Left renal pelvis (tissue), 4 donors: ENCODE results near the gene TRIM54. TPM values are rescaled to one million over a fixed set of nuclear protein-coding genes. Genes with fewer than 3 reads are reported as not detected.

ENCODE experiments used
- DNase-seq, 4 donors: peaks; one replicate each; pipeline ENCODE4 v3.0.0-alpha.2; 2013; ENCODE audit warnings: low read depth in 4 of 4, low spot score in 3 of 4
- polyA plus RNA-seq, 4 donors: library from polyadenylated mRNA; unstranded; fragments of 120-200 nt; gene quantifications; one replicate each; pipeline ENCODE4 v1.2.1, GENCODE V29; 2013; ENCODE audit not compliant: insufficient read length in 4 of 4

TRIM54 gene, protein sequence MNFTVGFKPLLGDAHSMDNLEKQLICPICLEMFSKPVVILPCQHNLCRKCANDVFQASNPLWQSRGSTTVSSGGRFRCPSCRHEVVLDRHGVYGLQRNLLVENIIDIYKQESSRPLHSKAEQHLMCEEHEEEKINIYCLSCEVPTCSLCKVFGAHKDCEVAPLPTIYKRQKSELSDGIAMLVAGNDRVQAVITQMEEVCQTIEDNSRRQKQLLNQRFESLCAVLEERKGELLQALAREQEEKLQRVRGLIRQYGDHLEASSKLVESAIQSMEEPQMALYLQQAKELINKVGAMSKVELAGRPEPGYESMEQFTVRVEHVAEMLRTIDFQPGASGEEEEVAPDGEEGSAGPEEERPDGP
- 1 to 10 TPM in 3 of 4 donors, under 1 TPM in 1; 0.07 to 6.4 (median 3.9) TPM for polyA plus RNA-seq

DNA sequence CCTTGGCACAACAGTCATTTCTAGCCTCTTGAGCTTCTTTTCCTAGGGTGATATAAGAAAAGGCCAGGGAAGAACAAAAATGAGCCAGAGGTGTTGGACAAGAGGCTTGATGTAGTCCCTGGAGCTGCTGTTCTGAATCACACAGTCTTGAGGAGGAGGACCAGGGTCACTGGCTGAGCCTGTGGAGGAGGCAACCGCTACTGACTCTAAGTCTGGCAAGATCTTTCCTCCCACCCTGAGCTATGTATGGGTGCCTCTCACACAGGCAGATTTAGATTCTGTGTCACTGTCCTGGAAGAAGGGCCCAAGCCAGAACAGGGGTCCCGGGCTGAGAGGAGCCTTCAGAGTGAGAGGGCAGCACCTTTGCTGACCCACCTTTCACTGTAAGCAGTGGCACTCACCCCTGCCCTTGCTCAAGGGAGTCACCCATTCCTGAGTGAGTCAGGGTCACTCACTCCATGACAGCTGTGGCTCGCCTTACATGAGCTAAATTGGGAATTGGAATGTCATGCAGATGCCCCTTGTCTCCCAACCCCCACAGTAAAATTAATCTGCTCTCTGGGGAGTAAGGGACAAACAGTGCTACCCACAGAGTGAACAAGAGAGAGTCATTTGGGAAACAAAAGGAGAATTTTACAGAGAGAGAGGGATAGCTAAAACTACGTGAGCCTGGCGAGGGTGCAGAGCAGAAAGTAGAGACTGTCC, at the start of gene TRIM54:
Gene TRIM54, plus strand, starts transcription at position 575 of the 705 bp plus-strand sequence. CDS start 303 bp downstream, outside the sequence.
- no peak for DNase-seq

- no peak for DNase-seq
Measured at GRCh38 chr2:27233341-27233740, 48.9 kb upstream of the TRIM54 start.

DNA sequence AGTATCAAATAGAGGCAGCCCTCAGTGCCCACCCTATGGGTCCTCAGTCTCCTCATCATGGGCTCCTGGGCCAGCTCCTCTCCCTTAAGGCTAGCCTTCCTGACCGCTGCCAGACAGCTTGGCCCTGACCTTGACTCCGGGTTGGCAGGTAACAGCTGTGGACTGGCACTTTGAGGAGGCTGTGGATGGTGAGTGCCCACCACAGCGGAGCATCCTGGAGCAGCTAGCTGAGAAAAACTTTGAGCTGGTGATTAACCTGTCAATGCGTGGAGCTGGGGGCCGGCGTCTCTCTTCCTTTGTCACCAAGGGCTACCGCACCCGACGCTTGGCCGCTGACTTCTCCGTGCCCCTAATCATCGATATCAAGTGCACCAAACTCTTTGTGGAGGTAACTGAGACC, 46.1 kb upstream of the TRIM54 start:
- DNase-seq, result no peak

DNA sequence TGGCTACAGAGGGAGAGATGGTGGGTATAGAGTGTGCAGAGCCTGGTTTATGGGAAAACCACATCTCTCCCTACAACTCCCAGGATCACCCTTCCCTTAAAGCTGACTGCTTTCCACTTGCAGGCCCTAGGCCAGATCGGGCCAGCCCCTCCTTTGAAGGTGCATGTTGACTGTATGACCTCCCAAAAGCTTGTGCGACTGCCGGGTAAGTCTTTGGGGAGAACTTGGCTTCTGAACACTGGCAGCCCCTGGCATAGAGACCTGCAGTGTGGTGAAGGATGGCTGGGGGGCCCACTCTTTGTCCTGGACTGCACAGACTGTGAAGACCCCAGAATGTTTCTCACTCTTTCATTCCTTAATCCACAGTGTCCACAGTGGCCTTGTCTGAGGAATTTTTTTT, 45.6 kb upstream of the TRIM54 start:
- no peak for DNase-seq

DNA sequence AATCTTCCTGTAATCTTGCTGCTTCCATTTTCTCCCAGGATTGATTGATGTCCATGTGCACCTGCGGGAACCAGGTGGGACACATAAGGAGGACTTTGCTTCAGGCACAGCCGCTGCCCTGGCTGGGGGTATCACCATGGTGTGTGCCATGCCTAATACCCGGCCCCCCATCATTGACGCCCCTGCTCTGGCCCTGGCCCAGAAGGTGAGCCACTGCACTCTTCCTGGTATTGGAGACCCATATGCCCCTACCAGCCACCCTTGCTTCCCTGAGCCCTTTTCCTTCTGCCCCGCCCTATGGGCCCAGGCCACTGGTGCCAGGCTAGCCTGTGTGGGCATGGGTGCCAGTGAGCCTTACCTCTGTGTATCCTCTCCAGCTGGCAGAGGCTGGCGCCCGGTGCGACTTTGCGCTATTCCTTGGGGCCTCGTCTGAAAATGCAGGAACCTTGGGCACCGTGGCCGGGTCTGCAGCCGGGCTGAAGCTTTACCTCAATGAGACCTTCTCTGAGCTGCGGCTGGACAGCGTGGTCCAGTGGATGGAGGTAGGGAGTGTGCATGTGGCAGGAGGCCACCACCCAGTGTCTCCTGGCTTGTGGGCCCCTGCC, 44.8 kb upstream of the TRIM54 start:
- no peak for DNase-seq

DNA sequence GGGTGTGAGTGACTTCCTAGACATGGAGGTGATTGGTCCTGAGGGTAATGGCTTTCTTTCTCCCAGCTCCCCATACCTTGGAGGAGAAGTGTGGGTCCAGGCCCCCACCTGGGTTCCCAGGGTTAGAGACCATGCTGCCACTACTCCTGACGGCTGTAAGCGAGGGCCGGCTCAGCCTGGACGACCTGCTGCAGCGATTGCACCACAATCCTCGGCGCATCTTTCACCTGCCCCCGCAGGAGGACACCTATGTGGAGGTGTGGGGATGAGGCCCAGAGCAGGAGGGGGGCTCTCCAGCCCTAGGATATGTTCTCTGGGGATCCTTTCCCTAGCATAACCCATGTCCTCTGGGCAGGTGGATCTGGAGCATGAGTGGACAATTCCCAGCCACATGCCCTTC, 43.3 kb upstream of the TRIM54 start:
- DNase-seq, result no peak

DNA sequence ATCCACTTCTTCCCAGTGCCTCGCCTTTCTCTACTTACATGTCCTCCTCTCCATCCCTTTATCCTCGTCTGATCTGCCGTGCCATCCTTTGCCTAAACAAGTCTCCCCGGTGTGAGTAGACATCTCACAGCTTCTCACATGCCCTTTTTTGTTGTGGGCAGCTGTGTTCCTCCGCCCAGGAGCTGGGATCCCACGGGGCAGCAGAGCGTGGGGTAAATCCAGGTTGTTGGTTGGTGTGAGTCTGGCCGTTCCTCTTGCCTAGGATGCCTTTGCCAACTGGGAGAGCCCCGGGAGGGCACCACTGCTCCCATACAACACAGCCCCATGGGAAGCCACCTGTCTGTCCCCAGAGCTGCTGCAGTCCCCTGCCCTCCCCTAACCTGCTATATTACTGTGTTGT, 41.8 kb upstream of the TRIM54 start:
- DNase-seq, result no peak

- no peak for DNase-seq
Measured at GRCh38 chr2:27241761-27242613, 40.2 kb upstream of the TRIM54 start.

- no peak for DNase-seq
Measured at GRCh38 chr2:27242614-27242951, 39.6 kb upstream of the TRIM54 start.

DNA sequence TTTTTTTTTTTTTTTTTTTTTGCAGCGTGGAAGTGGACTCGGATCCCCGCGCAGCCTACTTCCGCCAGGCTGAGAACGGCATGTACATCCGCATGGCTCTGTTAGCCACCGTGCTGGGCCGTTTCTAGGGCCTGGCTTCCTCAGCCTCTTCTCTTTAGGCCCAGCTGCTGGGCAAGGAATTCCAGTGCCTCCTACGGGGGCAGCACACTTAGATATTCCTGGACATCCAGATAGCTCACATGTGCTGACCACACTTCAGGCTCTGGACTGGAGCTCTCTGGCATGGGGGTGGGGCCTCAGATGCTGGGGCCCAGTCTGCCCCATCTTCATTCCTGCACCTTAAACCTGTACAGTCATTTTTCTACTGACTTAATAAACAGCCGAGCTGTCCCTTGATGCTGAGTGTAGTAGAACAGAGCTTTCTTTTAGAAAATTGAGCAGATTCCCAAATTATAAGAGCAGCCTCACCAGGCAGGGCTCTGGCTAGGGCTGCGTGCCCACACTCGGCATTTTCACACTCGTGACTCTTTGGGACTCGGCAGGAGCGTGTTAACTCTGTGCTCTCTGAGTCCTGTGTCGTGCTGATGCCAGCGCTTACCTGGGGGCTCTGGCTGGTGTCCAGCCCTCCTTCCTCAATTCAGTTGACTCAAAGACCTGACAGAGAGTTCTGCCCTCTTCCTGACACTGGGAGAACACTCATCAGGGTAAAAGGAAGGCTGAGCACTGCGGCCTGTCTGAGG, 38.7 kb upstream of the TRIM54 start:
- no peak for DNase-seq

GRCh38 chr2:27245116-27245515, 37.1 kb upstream of the TRIM54 start:
- no peak for DNase-seq

GRCh38 chr2:27245626-27246025, 36.6 kb upstream of the TRIM54 start:
- no peak for DNase-seq

DNA sequence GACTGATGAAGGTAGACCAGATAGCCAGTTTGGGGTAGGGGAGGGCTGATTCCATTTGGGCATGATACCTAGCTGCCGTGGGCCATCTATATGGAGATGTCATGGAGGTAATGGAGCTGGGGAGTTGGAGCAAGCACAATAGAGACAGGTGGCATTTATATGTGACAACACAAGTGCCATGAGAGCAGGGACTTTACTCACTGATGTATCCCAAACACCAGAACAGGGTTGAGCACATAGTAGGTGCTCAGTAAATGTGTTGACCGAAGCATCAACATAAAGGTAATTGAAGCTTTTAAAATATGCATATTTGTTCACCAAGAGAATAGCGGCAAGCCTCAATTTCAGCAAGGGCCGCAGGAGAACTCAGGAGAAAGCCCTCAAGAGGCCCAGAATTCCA, 34.3 kb upstream of the TRIM54 start:
- DNase-seq, result no peak

DNA sequence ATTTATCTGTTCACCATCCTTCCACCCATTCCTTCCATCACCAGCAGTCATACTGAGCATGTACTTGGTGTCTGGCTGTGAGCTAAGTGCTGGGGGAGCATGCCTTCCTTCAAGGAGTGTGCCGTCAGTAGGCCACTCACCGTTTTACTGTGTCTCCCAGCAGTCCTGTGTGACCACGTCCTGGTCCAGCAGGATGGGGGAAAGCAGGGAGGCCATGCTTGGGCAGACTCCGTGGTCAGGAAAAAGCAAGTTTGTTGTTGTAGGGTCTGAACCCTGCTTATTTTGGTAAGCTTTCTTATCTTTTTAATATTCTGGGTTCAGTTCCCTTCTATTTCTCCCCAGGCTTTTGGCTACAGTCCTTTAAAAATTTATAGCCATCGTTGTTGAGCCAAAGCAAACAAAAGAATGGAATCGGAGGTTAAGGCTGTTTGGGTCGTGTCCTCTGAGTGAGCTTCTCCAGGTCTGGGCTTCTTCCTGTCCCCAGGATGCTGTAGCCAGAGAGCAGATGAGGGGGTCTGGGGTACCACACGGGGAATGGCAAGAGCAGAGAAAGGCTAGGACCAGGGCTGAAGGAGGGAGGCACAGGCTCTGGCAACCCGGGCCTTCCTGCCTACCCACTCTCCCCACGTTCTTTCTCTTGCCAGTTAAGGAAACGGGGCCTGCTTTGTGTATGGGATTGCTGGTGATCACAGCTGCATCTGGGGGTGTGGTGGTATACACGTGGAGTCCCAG, 32.9 kb upstream of the TRIM54 start:
- DNase-seq, result no peak

DNA sequence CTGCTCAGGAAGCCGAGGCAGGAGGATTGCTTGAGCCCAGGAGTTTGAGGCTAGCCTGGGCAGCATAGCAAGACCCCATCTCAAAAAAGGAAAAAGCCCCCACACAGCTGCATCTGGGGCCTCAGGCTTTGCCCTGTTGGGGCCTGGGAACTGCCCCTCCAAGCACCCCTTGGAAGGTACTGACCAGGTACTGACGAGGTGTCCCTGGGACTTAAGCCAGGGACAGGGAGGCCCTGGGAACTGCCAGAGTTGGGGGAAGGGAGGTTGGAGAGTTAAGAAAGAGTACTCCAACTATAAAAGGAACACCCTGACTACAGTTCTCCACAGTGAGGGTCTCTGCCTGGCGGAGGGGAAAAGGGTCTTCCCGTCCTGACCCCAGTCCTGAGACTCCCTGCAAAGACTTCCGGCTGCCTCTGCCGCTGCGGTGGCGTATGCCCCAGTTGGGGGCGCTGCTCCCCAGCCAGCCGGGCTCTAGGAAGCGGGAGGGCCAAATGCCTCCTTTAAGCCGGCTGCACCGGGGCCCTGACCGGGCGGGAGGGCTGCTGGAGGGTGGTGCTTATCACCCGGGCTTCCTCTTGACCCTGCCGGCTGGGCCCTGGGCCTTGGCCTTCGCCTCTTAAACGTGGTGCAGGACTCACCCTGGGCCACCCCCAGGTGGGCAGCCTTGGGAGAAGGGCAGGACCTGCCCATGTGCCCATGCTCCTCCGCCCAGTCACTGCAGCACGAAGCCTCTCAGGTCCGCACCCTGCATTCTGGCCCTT, 32.2 kb upstream of the TRIM54 start:
- DNase-seq, result no peak

GRCh38 chr2:27250652-27251379, 31.4 kb upstream of the TRIM54 start:
- no peak for DNase-seq

GRCh38 chr2:27251766-27252165, 30.5 kb upstream of the TRIM54 start:
- no peak for DNase-seq

GRCh38 chr2:27255187-27255586, 27.0 kb upstream of the TRIM54 start:
- no peak for DNase-seq
